HG02970 (cell line): Measurements from ENCODE around the gene SIRT1.
A peak's percentile ranks its signal among the peaks of the same experiment; 100 is the strongest.
"Not testable (repeated sequence)": the region's sequence is repeated elsewhere in the genome, so short reads cannot be mapped to it uniquely, and the experiment has no call there.

Source experiments
- ATAC-seq: cut with Tn5 transposase; IDR thresholded peaks from one replicate; pipeline ENCODE4 v1.9.1; 2021; ENCODE audit warnings: mild to moderate bottlenecking, moderate library complexity, moderate number of reproducible peaks; ENCODE audit not compliant: unreplicated experiment, low FRiP score

SIRT1 gene

DNA sequence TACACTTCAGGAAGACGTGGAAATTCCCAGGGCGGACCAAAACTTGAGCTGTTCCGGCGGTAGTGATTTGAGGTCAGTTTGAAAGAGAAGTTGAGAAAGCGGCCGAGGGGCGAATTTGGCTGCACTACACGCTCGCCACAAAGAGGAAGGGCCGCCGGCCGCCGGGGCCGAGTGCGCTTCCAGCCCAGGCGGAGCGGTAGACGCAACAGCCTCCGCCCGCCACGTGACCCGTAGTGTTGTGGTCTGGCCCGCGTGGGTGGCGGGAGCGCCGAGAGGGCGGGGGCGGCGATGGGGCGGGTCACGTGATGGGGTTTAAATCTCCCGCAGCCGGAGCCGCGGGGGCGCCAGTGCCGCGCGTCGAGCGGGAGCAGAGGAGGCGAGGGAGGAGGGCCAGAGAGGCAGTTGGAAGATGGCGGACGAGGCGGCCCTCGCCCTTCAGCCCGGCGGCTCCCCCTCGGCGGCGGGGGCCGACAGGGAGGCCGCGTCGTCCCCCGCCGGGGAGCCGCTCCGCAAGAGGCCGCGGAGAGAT is at the start of gene SIRT1:
TSS of gene SIRT1 (plus strand) at position 344 of the 529 bp plus-strand sequence. CDS start at position 410, 66 bp downstream.
- peak; percentile 81 for ATAC-seq

GRCh38 chr10:67835541-67836394 is 48.7 kb upstream of the SIRT1 start:
- not testable (repeated sequence) for ATAC-seq

GRCh38 chr10:67836488-67836887 is 48.0 kb upstream of the SIRT1 start:
- ATAC-seq = no peak

GRCh38 chr10:67836972-67837371 is 47.5 kb upstream of the SIRT1 start:
- ATAC-seq = no peak

GRCh38 chr10:67837541-67838314 is 46.7 kb upstream of the SIRT1 start, which contains the start of gene DNAJC12:
Gene DNAJC12 (minus strand): TSS chr10:67838188. CDS start chr10:67838011, 177 bp downstream.
- no peak for ATAC-seq

DNA sequence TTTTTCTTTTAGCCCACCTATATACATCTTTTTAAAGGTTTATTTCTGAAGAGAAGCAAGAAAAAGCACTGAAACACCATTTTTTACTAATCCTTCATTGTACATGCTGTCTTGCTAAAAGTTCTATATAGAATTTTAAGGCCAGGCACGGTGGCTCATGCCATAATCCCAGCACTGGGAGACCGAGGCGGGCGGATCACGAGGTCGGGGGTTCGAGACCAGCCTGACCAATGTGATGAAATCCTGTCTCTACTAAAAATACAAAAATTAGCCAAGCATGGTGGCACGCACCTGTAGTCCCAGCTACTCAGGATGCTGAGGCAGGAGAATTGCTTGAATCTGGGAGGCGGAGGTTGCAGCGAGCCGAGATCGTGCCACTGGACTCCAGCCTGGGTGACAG is 44.9 kb upstream of the SIRT1 start:
- ATAC-seq = not testable (repeated sequence)

- no peak for ATAC-seq
These were observed 44.5 kb upstream of the SIRT1 start for GRCh38 chr10:67839951-67840350.

- no peak for ATAC-seq
These were observed 42.7 kb upstream of the SIRT1 start for GRCh38 chr10:67841737-67842136.

DNA sequence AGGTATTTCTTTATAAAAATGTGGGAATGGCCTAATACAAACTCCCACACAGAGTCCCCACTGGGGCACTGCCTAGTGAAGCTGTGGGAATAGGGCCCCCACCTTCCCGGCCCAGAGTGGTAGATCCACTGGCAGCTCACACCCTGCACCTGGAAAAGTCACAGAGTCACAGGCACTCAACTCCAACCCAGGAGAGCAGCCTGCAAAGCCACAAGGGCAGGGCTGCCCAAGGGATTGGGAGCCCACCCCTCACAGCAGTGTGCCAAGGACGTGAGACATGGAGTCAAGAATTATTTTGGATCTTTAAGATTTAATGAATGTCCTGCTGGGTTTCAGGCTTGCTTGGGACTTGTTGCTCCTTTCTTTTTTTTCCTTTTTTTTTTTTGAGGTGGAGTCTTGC is 41.2 kb upstream of the SIRT1 start:
- no peak for ATAC-seq

DNA sequence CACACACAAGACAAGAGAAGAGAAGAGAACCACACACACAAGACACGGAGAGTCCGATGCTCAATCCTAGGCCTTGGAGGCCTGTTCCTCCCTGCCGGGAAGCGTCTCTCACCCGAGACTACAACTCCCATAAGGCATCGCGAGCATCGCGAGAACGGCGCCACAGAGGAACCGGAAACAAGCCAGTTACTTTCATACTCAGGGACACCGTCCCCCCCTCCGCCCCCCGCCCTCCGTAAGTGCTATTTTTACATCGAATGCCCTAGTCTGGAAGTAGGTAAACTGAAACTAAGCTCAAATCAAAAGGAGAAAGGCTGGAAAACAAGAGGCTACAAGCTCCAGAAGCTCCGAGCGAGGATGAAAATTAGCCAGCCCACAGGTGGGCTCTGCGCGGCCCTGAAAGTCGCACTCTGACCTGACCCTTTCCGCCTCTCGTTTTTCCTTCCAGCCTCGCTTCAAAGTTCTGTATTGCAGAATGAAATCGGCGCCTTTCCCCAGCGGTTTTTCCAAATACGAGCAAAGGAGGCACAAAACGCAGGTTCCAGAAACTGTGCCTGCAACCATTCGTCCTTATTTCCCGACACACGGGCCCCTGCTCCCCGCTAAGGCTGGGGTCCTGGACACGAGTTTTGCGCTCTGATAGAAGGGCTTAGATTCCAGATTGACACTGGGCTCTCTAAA is 35.0 kb upstream of the SIRT1 start:
- peak; percentile 90 for ATAC-seq

GRCh38 chr10:67851186-67851585 is 33.3 kb upstream of the SIRT1 start:
- no peak for ATAC-seq

- ATAC-seq = no peak
These were observed 31.7 kb upstream of the SIRT1 start for GRCh38 chr10:67852761-67853160.

GRCh38 chr10:67853512-67853911 is 30.9 kb upstream of the SIRT1 start:
- ATAC-seq = no peak

DNA sequence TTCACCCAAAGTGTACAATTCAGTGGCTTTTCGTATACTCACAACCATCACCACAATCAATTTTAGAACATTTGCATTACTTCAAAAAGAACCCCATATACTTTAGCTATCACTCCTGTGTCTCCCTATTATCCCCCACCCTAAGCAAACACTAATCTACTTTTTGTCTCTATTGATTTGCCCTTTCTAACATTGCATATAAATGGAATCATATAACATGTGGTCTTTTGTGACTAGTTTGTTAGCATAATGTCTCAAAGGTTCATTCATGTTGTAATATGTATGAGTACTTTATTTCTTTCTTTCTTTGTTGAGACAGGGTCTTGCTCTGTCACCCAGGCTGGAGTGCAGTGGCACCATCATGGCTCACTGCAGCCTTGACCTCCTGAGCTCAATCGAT is 25.5 kb upstream of the SIRT1 start:
- ATAC-seq = no peak

- no peak for ATAC-seq
These were observed 22.6 kb upstream of the SIRT1 start for GRCh38 chr10:67861750-67862432.

GRCh38 chr10:67863094-67863493 is 21.4 kb upstream of the SIRT1 start:
- ATAC-seq = no peak

DNA sequence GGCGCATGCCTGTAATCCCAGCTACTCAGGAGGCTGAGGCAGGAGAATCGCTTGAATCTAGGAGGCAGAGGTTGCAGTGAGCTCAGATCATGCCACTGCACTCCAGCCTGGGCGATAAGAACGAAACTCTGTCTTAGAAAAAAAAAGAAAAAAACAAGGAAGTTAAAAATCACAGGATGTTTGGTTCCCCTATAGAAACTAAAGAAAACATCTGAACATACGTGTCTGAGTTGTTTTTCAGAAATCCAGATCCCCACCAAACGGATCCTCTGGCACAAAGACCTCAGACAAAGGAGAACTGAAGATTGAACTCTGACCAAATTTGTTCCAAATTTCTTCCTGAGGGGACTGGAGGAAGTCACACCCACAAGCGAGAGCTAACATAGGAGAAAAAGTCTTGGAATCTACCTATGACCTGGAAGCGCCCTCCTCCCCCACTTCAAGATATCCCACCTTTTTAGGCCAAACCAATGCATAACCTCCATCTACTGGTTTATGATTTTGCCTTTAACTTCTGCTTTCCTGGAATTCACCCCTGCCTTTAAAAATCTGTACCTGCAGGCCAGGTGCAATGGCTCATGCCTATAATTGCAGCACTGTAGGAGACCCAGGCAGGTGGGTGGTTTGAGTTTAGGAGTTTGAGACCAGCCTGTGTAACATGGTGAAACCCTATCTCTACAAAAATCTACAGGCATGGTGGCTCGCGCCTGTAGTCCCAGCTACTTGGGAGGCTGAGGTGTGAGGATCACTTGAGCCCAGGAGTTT is 19.7 kb upstream of the SIRT1 start:
- no peak for ATAC-seq

- no peak for ATAC-seq
These were observed 16.3 kb upstream of the SIRT1 start for GRCh38 chr10:67868132-67868531.

DNA sequence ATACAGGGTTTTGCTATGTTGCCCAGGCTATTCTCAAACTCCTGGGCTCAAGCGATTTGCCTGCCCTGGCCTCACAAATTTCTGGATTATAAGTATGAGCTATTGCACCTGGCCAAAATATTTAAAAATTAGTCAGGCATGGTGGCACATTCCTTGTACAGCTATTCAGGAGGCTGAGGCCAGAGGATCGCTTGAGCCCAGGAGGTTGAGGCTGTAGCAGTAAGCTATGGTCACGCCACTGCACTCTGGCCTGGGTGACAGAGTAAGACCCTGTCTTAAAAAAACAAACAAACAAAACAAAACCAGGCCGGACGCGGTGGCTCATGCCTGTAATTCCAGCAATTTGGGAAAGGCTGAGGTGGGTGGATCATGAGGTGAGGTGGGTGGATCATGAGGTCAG is 14.5 kb upstream of the SIRT1 start:
- ATAC-seq = no peak
